GM19468 (cell line): ENCODE results near the gene UFD1.
"Not testable (repeated sequence)": the region's sequence is repeated elsewhere in the genome, so short reads cannot be mapped to it uniquely, and the experiment has no call there.

Experiments
- ATAC-seq: cut with Tn5 transposase; IDR thresholded peaks from one replicate; pipeline ENCODE4 v1.9.1; 2021; ENCODE audit warnings: mild to moderate bottlenecking, moderate library complexity, moderate number of reproducible peaks; ENCODE audit not compliant: unreplicated experiment; ENCODE audit errors: extremely low read depth

Gene UFD1

DNA sequence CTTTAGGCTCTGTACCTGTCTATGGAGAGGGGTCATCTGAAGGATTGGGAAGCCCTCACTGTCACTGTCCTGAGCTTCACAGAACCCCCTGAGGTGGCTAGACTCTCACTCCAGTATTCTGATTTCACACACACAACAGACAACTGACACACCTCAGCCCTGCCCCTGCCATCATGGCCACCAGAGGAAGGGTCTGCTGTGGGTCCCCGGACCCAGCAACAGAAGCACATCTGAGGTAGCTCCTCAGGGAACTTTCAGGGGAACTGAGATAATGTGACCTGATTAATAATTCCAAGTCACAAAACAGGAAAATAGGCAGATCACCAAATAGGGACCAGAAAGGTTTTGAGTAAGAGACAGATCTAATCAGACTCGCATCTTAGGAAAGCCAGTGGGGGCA, 24.0 kb downstream of the UFD1 start:
- no peak for ATAC-seq

DNA sequence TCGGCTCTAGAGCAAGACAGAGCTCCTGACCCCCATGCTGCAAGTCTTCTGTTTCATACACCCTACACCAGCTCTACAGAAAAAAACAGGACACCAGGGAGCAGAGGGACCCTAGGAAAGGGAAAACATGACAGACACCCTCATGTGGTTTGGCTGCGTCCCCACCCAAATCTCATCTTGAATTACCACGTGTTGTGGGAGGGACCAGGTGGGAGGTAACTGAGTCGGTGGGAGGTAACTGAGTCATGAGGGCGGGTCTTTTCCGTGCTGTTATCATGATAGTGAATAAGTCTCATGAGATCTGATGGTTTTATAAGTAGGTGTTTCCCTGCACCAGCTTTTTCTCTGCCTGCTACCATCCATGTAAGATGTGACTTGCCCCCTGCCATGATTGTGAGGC, 24.8 kb downstream of the UFD1 start:
- no peak for ATAC-seq

DNA sequence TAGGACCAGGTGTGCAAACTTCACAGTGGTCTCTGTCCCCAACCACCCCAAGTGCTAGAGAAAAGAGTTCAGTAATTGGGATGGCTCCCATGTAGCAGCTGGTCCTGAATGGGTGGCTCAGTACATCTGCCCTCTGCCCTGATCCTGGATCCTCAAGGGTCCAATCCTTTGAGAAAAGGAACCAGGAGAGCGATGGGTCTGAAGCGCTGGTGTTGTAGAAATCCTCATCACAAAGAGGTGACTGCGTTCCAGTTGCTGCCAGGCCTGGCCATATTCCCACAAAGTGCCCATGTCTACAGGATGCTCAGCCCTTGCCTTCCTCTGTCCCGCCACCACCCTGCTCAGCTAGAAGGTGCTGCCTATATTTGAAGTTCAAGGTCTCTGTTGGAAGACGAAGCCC, 25.3 kb downstream of the UFD1 start:
- no peak for ATAC-seq

DNA sequence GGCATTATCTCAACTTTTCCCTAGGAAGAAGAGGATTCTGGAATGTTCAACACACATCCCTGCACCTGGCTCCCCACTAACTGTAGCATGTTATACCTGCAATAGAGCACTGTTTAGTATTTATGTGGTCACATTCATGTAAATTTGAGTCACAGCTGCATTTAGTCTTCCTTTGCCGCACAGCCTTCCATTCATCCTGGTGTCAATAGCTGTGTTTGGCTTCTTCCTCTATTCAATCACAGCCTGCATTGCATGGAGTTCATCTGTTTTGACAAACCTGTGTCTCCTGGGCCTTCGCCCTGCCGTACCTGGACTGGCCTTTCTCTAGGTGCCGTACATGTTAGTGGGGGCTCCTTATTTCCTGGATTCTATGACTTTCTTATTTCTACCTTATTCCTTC, 27.4 kb downstream of the UFD1 start:
- no peak for ATAC-seq

DNA sequence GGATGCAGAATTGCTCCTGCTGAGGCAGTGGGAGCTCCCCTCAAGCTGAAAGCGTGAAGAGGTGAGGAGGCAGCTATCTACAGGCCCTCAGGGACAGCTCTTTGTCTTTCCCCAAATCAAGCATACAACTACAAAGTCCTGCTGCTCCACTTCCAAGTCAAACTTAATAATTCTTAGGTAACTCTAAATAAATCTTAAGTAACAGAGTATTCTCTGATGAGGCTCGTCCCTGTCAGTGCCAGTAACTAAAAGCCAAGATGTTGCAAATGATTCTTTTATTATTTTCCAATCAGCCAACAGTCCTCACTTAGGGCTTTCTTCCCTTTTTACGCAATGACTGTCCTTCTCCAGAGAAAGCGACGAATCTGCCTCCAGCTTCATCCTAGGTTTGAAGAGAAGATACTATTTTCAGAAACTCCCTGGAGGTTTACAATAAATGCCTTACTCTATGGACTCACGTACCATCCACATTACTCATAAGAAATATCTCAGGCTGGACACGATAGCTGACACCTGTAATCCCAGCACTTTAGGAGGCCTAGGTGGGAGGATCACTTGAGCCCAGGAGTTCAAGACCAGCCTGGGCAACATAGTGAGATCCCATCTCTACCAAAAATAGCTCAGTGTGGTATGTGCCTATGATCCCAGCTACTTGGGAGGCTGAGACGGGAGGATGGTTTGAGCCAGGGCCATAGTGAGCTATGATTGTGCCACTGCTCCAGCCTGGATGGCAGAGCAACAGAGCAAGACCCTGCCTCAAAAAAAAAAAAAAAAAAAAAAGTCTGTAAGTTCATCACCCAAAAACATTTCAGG, 28.4 kb downstream of the UFD1 start:
- no peak for ATAC-seq

DNA sequence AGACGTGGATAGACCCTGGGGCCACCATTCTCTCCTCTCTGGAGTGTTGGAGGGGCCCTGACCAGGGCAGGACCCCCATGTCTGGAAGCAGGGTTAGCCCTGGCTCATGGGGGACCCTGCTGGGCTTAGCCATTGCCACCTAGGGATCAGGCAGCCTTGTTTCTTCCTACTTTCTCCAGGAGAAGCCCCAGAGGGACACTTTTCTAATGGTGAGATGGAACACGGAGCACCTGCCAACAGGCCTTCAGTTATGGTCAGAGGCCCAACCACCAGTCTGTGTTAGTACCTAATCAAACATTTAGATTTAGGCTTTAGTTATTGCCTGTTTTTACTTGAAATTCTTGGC, 29.6 kb downstream of the UFD1 start:
- ATAC-seq, result no peak

DNA sequence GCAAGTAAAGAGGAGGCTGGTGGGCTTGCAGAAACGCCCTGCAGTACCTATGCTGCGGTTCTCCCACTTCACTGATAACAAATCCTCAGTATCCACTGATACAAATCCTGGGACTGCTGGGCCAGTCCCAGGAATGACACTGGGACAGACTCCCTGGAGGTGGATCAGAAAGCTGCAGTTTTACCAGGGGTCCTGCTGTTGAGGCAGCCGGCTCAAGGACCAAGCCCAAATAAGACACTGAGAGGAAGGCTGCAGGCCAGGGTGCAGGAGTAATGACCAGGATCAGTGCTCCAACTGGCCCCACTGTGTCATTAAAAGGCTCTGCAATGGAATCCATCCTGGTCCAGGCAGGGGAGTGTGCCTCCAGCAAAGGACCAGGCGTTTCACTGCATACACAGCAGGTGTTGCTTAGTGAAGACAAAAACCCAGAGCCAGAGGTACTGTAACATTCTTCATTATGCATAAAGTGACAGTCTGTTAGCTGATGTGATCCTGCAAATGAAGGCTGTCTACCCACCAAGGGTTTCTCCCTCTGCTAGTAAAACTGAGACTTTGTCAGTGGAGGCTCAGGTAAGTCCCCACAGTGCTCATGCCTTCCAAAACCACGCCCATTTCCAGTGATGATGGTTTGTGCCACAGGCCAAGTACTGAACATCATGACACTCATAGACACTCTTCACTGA, 30.1 kb downstream of the UFD1 start:
- no peak for ATAC-seq

DNA sequence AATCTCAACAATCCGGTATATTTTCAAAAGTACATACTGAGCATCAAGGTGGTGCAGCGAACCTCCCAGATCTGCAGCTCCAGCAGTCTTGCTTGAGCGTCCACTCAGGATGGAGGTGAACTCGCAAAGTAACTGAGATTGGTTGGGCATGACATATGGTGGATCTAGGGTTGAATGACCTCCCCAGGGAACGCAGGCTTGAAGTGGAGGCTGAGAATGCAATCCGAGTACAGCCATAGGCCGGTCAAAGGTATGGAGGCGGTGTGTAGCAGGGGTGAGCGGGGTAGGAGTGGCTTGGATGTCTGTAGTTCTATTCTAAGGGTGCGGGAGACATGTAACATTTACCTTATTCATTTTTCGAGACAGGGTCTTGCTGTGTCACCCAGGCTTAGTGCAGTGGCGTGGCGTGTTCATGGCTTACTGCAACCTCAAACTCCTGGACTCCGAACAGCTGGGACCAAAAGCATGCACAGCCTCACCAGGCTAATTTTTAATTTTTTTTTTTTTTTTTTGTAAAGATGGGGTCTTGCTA, 30.9 kb downstream of the UFD1 start:
- peak; percentile 4 for ATAC-seq

DNA sequence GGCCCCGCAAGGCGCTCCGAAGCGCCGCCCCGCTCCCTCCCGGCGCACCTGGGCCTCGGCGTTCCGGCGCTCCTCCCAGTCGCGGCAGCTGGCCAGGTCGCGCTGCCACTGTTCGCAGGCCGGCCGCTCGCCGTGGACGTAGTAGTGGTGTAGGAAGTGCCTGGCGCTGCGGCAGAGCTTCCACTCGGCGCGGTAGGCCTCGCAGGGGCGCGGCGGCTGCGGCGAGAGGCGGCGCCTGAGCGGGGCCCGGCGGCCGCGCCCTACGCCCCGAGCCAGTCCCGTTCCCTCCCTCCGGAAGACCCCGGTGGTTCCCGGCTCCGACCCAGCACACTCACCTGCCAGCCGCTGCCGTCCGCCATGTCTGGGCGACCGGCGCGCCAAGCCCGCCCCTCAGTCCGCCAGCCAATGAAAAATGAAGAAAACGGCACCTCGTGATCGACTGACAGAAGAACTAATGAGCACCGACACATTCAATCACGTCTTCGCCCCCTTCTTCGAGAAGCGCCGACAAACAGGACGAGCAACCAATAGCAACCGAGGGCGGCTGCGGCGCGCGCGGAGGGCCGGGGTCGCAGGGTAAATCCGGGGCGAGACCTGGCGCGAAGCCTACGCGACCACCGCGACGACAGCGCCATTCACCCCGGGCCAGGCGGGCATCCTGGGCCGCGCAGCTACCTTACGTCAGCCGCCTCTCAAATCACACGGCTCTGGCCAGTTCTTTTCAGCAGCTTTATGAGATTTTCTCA, 31.5 kb downstream of the UFD1 start, which contains the start of gene C22orf39:
C22orf39 (minus strand) TSS at position 382 of the 746 bp plus-strand sequence; CDS start at position 359, 23 bp downstream.
- peak; percentile 51 for ATAC-seq

DNA sequence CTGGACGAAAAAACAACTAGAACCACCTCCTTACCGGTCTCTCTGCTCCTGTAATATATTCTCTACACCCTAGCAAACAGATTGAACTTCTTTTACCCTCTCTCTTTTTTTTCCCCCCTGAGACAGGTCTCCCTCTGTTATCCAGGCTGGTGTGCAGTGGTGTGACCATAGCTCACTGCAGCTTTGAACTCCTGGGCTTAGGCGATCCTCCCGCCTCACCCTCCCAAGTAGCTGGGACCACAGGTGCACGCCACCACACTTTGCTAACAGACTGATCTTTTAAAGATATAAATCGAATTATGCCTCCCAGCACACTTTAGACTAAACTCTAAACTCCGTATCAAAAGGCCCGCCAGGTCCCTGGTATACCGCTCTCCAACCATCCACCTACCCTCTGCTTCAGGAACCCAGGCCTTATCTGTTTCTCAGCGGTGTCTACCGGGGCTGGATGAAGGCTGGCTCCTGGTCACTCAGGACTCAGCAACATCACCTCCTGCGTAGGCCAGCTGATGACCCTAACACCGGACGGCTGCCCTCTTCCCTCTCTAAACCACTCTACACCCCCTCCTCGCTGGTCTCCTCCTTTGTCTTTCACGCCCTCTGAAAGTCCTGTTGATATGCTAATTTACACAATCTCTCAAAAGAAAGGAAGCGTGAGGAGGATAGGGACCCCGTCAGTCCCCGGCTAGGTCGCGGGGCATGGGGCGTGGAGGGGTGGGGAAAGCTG, 32.2 kb downstream of the UFD1 start:
- no peak for ATAC-seq

DNA sequence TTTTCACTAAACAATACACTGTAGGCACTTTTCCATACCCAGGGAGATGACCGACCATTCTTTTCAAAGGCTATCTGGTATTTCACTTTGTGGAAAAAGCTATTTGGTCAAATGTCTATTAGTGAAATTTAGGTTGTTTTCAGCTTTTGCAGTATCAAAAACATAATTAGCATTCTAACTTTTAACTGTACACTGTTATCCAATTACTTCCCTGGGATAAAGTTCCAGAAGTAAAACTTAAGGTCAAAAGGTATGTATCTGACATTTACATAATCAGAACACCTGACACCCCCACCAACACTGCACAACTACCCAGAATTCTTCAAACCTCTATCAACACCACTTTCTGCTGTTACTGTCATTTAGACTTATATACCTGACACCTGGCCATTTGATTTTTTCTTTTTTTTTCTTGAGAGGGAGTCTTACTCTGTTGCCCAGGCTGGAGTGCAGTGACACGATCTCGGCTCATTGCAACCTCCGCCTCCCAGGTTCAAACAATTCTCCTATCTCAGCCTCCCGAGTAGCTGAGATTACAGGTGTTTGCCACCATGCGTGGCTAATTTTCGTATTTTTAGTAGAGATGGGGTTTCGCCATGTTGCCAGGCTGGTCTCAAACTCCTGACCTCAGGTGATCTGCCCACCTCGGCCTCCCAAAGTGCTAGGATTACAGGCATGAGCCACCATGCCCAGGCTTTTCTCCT, 33.6 kb downstream of the UFD1 start:
- ATAC-seq, result not testable (repeated sequence)

DNA sequence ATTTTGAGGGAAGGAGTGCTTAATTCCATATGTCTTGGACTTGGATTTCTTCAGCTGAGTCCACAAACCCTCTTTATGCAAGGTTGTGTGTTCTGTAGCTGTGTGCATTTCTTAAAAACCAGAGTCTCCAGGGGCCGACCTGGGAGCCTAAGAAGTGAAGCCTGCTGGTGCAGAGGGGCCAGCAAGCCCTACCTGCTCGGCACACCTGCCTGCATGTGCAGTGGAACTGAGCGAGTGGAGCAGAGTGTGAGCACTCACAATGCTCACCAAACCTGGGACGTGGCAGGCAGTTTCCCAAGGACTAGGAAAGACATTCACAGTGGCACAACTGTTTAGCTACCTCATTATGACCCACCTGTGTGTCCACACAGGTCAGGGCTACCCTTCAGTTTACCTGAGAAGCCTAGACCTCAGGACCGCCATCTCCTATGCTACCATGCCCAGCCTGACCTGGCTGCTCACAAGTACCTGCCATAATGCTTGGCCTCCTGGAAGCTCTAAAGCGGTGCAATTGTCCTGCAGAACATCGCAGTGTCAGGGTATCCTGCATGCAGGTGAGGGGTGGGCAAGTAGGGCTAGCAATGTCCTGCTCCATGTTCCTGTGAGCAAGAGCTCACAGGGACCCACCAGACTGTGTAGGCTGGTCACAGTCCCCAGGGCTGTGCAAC, 35.3 kb downstream of the UFD1 start:
- ATAC-seq, result no peak

DNA sequence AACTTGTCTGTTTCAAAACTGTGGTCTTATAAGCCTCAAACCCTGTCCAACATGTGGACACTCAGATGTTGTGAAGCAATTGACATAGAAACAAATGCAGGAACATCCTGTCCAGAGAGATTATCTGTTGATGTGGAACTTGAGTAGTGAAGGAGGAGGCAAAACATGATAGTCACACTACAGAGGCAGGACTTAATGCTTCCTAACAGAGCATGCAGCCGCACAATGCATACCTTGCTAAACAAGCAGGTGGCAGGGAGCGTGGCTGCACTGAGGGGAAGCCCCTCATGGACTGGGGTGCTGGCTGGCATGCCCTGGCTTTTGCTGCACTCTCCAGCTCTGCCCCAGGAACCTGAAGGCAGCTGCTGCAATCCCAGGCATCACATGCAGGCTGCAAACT, 36.8 kb downstream of the UFD1 start:
- ATAC-seq, result no peak

DNA sequence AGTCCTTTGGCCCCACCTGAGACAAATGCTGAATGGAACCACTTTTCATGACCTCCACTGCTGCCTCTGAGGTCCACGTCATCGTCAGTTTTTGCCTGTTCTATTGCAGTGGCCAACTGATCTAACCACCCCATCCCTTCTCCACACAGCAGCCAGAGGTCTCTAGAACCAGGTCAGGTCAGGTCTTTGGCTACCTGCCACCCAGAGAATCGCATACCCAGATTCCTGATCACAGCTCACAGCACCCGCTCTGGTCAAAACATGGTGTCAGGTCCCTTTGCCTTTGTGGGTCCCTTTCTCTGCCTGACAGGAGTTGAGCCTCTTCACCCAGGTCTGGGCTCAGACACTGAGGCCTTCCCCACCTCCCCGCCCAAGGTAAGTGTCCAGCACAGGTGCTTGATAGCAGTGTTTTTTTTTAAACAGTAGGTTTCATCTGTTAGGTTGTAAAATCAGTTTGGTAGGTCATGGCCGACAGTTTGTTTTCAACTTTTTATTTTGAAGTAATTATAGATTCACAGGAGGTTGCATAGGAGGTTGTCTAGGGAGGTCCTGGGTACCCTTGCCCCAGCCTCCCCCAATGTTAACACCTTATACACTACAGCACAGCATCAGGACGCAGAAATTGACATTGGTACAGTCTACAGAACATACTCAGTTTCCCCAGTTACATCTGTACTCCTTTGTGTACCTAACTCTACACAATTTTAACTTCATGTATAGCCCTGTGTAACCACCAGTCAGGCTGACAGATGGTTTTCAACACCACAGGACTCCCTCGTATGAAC, 38.4 kb downstream of the UFD1 start:
- ATAC-seq, result no peak

DNA sequence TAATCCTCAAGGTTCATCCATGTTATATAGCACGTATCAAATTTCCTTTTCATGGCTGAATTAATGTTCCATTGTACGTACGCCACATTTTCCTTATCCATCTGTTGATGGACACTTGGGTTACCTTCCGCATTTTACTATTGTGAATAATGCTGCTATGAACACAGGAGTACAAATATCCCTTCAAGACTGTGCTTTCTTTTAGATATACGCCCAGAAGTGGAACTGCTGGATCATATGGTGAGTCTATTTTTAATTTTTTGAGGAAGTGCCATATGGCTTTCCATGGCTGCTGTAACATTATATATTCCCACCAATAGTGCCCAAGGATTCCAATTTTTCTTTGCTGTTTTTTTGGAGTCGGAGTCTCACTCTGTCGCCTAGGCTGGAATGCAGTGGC, 40.7 kb downstream of the UFD1 start:
- no peak for ATAC-seq

DNA sequence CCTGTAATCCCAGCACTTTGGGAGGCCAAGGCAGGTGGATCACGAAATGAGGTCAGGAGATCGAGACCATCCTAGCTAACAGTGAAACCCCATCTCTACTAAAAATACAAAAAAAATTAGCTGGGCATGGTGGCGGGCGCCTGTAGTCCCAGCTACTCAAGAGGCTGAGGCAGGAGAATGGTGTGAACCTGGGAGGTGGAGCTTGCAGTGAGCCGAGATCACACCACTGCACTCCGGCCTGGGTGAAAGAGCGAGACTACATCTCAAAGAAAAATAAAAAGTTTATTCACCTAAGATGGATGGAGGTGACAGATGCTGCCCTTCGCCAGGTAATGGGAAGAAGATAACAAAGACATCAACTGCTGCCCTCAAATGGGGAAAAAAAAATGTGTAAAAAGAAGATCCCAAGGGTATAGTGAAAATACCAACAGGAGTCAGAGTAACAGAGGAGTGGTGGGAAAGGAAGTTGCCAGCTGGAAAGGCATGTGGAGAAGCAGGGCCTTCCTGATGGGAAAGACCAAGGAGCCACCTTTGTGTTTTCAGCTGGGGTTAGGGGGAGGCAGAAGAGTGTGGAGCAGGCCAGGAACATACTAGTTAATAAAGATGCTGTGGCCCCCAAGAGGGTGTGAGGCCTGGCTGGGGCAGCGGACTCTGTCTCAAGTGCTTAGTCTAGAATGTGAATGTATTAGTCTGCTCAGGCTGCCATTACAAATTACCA, 42.4 kb downstream of the UFD1 start:
- not testable (repeated sequence) for ATAC-seq

DNA sequence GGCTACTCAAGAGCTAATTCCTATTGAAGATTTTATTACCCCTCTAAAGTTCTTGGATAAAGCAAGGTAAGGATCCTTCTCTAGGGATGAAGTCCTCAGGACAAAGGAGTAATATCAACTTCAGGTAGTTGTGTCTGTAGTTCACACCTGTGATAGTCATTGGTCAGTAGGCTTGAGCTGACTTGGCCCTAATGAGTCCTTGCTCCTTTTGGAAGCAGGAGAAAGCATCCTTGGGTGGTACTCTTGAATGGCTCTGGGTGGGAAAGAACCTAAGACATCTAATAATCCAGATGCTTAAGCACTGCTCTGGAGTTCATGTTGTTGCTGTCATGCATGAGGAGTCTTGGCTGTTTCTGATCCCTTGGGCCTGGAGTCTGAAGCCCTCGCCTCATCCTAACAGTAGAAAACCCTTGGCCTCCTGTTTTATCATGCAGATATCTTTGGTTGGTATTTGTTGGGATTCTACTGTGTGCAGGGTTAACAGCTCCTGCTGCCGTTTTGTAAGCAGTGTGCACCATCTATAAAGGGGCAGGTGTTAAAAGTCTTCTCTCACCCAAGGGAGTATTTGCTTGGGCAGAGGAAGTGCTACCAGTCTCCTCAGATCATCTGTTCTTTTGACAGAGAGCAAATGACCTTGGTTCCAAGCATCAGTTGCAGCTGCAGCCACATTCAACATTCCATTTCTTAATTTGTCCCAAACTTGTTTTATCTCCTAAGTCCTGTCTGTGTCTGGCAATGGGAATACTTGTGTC, 44.0 kb downstream of the UFD1 start:
- ATAC-seq, result no peak
